K562 (cell line): ENCODE results near the gene TSPY10. TPM values are rescaled to one million over a fixed set of nuclear protein-coding genes. Genes with fewer than 3 reads are reported as not detected.
"Not testable (repeated sequence)": the region's sequence is repeated elsewhere in the genome, so short reads cannot be mapped to it uniquely, and the experiment has no call there.

Source experiments
- ATAC-seq: fragments of 200-7000 bp; cut with Tn5 transposase; 3 replicates; pipeline ENCODE4 v1.9.1; 2020; ENCODE audit warnings: moderate library complexity
- BruUV-seq: library from RNA; stranded (reverse); fragments of 400-500 nt; replicated peaks from 2 replicates; lab custom pipeline; 2021; lab: Mats Ljungman, UMichigan
- CTCF ChIA-PET: fragments of 300-600 bp; formaldehyde crosslinking; extraction: SDS; loops from one replicate; lab custom pipeline; 2021; ENCODE audit warnings: low intra/inter-chr PET ratio; lab: Yijun Ruan, JAX
- POLR2A ChIA-PET: fragments of 300-600, 350-650 bp; sonication (Branson Sonifier 250); formaldehyde crosslinking; extraction: SDS; loops from one replicate; lab custom pipeline; 2021; ENCODE audit warnings: antibody characterized with exemption, inconsistent platforms; lab: Yijun Ruan, JAX
- DNase-seq, 4 experiments: peaks; one replicate each; pipeline versions ENCODE4 v3.0.0 to v3.0.0-alpha.2; 2011 to 2018; ENCODE audit warnings: low spot score in 3 of 4, mixed read lengths in 3 of 4; ENCODE audit errors: extremely low read depth in 1 of 4
- FAIRE-seq: peaks from 2 replicates; lab custom pipeline; 2011; peaks lifted over from hg19 to GRCh38; lab: Jason Lieb, UNC
- H2AFZ ChIP-seq: 2 replicates; pipeline ENCODE4 v1.6.0; 2011; ENCODE audit warnings: low read depth, low read length, control low read depth, inconsistent platforms
- H3K27ac ChIP-seq: fragments of 200-600 bp; 3 replicates; pipeline ENCODE4 v1.8.0; 2011; ENCODE audit warnings: low read depth, mild to moderate bottlenecking, control low read depth, inconsistent platforms, low read length, moderate library complexity, mixed read lengths; ENCODE audit errors: extremely low read depth
- H3K27me3 ChIP-seq, 2 experiments: fragments of 300-600 bp in 1 of 2; 2 replicates in 1 of 2; 3 replicates in 1 of 2; pipeline versions ENCODE4 v1.6.0 to v1.8.0; 2011; ENCODE audit warnings: inconsistent platforms in 2 of 2, low read length in 2 of 2, mild to moderate bottlenecking in 1 of 2, mixed read lengths in 1 of 2, moderate library complexity in 1 of 2; ENCODE audit not compliant: control insufficient read depth in 2 of 2, insufficient read depth in 2 of 2
- H3K36me3 ChIP-seq: fragments of 300-600 bp; 3 replicates; pipeline ENCODE4 v1.8.0; 2011; ENCODE audit warnings: mild to moderate bottlenecking, low read length, inconsistent platforms; ENCODE audit not compliant: control insufficient read depth, insufficient read depth
- H3K4me1 ChIP-seq, 2 experiments: fragments of 200-600 bp in 1 of 2; replicated peaks in 1 of 2; 2 replicates in 1 of 2; 3 replicates in 1 of 2; pipeline versions ENCODE4 v1.5.1 to v1.8.0; 2011; ENCODE audit warnings: inconsistent platforms in 2 of 2, low read length in 2 of 2, mild to moderate bottlenecking in 1 of 2, mixed read lengths in 1 of 2, moderate library complexity in 1 of 2; ENCODE audit not compliant: control insufficient read depth in 2 of 2, insufficient read depth in 2 of 2
- H3K4me2 ChIP-seq: 2 replicates; pipeline ENCODE4 v1.6.1; 2011; ENCODE audit warnings: low read length, control low read depth, inconsistent platforms, mixed read lengths; ENCODE audit not compliant: insufficient read depth
- H3K4me3 ChIP-seq: fragments of 200-600 bp; sonication (generic), shearing (Covaris generic); 2 replicates; pipeline ENCODE4 v1.5.1; 2016; ENCODE audit warnings: control low read depth, inconsistent platforms
- H3K79me2 ChIP-seq: fragments of 200-600 bp; 3 replicates; pipeline ENCODE4 v1.8.0; 2011; ENCODE audit warnings: low read length, inconsistent platforms; ENCODE audit not compliant: control insufficient read depth, insufficient read depth
- H3K9ac ChIP-seq, 2 experiments: 2 replicates each; pipeline versions ENCODE4 v1.6.0 to v1.6.1; 2011; ENCODE audit warnings: low read depth in 2 of 2, low read length in 2 of 2, control low read depth in 1 of 2, inconsistent platforms in 1 of 2, mild to moderate bottlenecking in 1 of 2, mixed read lengths in 1 of 2; ENCODE audit not compliant: insufficient read depth in 1 of 2
- H3K9me1 ChIP-seq: one replicate; pipeline ENCODE4 v1.6.0; 2011; ENCODE audit warnings: inconsistent platforms, mild to moderate bottlenecking, low read length, moderate library complexity; ENCODE audit not compliant: control insufficient read depth, insufficient read depth
- H3K9me3 ChIP-seq: replicated peaks from 2 replicates; pipeline ENCODE4 v1.5.1; 2011; ENCODE audit warnings: low read depth, low read length, inconsistent platforms; ENCODE audit not compliant: control insufficient read depth, insufficient read depth
- H4K20me1 ChIP-seq: replicated peaks from 2 replicates; pipeline ENCODE4 v1.6.1; 2011; ENCODE audit warnings: low read length, inconsistent platforms, mixed read lengths; ENCODE audit not compliant: control insufficient read depth, insufficient read depth
- WGBS: fragments of 100-300 bp; shearing (Covaris generic); methylation state at CpG from one replicate; pipeline ENCODE4 v1.1.6; 2016; ENCODE audit warnings: low coverage, mixed read lengths; ENCODE audit not compliant: insufficient coverage; ENCODE audit errors: missing lambda C conversion rate; 5-methylcytosine and 5-hydroxymethylcytosine counted together
- in situ Hi-C: fragments of 300-500 bp; cut with MboI; formaldehyde crosslinking; loops from 4 replicates; pipeline ENCODE4 v1.15.0; 2018; ENCODE audit warnings: inconsistent platforms, mixed read lengths
- intact Hi-C: fragments of 100-400 bp; cut with micrococcal nuclease; formaldehyde crosslinking; loops from 2 replicates; pipeline ENCODE4 v1.14.2; 2022
- polyA plus RNA-seq, 8 experiments: library from polyadenylated mRNA; depleted of rRNA in 4 of 8; stranded (reverse) in 5 of 8; unstranded in 3 of 8; fragments of >200 nt; fragmentation: Nextera tagmentation in 2 of 8; fragmentation: Illumina TruSeq in 1 of 8; extraction: Ambion mirVana in 2 of 8; extraction: Trizol in 1 of 8; gene quantifications; 2 replicates each; pipeline versions ENCODE4 v1.2.1 to v1.2.3, GENCODE V29; 2011 to 2014; ENCODE audit warnings: inconsistent platforms in 1 of 8, missing spikeins in 1 of 8
- total RNA-seq, 7 experiments: library from RNA; depleted of rRNA in 6 of 7; stranded (reverse); fragments of >200 nt in 6 of 7; fragmentation: Illumina TruSeq in 2 of 7; extraction: Trizol in 2 of 7; gene quantifications; 2 replicates each; pipeline versions ENCODE4 v1.2.1 to v1.2.3, GENCODE V29; 2011 to 2021; ENCODE audit warnings: low replicate concordance in 1 of 7

TSPY10 gene
- total and polyA plus RNA-seq, 9 of the 15 experiments (the other 6 are each of a cell fraction or from before 2014, with no cell fraction given): not detected

GRCh38 chrY:9516287-9516686 lies 11.4 kb upstream of the TSPY10 start:
- H3K9ac ChIP-seq, BruUV-seq, in situ Hi-C loops, H3K27ac ChIP-seq, DNase-seq, H3K4me2 ChIP-seq, CTCF ChIA-PET, H3K4me3 ChIP-seq, ATAC-seq, H3K4me1 ChIP-seq, H3K79me2 ChIP-seq, H4K20me1 ChIP-seq, H3K27me3 ChIP-seq, H3K9me1 ChIP-seq, H2AFZ ChIP-seq, intact Hi-C loops, H3K36me3 ChIP-seq, FAIRE-seq, H3K9me3 ChIP-seq, POLR2A ChIA-PET: not testable (repeated sequence)
- no CpG with 5 or more reads among the region's 12 CpGs for WGBS

Other genes with a start within 250 kb of the TSPY10 start
- not detected in 2 replicates for gene TSPY4, start 190.4 kb upstream of the TSPY10 start, total RNA-seq (2014; rRNA removed)
- gene TSPY4, start 190.4 kb upstream of the TSPY10 start, total RNA-seq (2014; rRNA removed; fragmentation: Illumina TruSeq; extraction: Trizol): not detected in 2 replicates
- not detected in 2 replicates for gene TSPY4, start 190.4 kb upstream of the TSPY10 start, total RNA-seq (2015; rRNA removed; fragmentation: Illumina TruSeq; extraction: Trizol)
- gene TSPY4, start 190.4 kb upstream of the TSPY10 start, total RNA-seq (2021): not detected in 2 replicates
- not detected in 2 replicates for gene TSPY4, start 190.4 kb upstream of the TSPY10 start, polyA plus RNA-seq (2011; rRNA removed)
- not detected in 2 replicates for gene TSPY4, start 190.4 kb upstream of the TSPY10 start, polyA plus RNA-seq (2014; fragmentation: Illumina TruSeq; extraction: Trizol)
- not detected for gene TSPY4, start 190.4 kb upstream of the TSPY10 start, polyA plus RNA-seq (2014; fragmentation: Nextera tagmentation; extraction: Ambion mirVana)
- not detected in 2 replicates for gene TSPY4, start 190.4 kb upstream of the TSPY10 start, polyA plus RNA-seq (2014; rRNA removed)
- gene TSPY8, start 170.1 kb upstream of the TSPY10 start, total RNA-seq (2014; rRNA removed): not detected in 2 replicates
- not detected in 2 replicates for gene TSPY8, start 170.1 kb upstream of the TSPY10 start, total RNA-seq (2014; rRNA removed; fragmentation: Illumina TruSeq; extraction: Trizol)
- not detected in 2 replicates for gene TSPY8, start 170.1 kb upstream of the TSPY10 start, total RNA-seq (2015; rRNA removed; fragmentation: Illumina TruSeq; extraction: Trizol)
- gene TSPY8, start 170.1 kb upstream of the TSPY10 start, total RNA-seq (2021): not detected in 2 replicates
- gene TSPY8, start 170.1 kb upstream of the TSPY10 start, polyA plus RNA-seq (2011; rRNA removed): not detected in 2 replicates
- not detected in 2 replicates for gene TSPY8, start 170.1 kb upstream of the TSPY10 start, polyA plus RNA-seq (2014; fragmentation: Illumina TruSeq; extraction: Trizol)
- gene TSPY8, start 170.1 kb upstream of the TSPY10 start, polyA plus RNA-seq (2014; fragmentation: Nextera tagmentation; extraction: Ambion mirVana): not detected
- not detected in 2 replicates for gene TSPY8, start 170.1 kb upstream of the TSPY10 start, polyA plus RNA-seq (2014; rRNA removed)
- gene TSPY3, start 129.5 kb upstream of the TSPY10 start, total RNA-seq (2014; rRNA removed): not detected in 2 replicates
- gene TSPY3, start 129.5 kb upstream of the TSPY10 start, total RNA-seq (2014; rRNA removed; fragmentation: Illumina TruSeq; extraction: Trizol): not detected in 2 replicates
- not detected in 2 replicates for gene TSPY3, start 129.5 kb upstream of the TSPY10 start, total RNA-seq (2015; rRNA removed; fragmentation: Illumina TruSeq; extraction: Trizol)
- gene TSPY3, start 129.5 kb upstream of the TSPY10 start, total RNA-seq (2021): not detected in 2 replicates
- not detected in 2 replicates for gene TSPY3, start 129.5 kb upstream of the TSPY10 start, polyA plus RNA-seq (2011; rRNA removed)
- gene TSPY3, start 129.5 kb upstream of the TSPY10 start, polyA plus RNA-seq (2014; fragmentation: Illumina TruSeq; extraction: Trizol): not detected in 2 replicates
- gene TSPY3, start 129.5 kb upstream of the TSPY10 start, polyA plus RNA-seq (2014; fragmentation: Nextera tagmentation; extraction: Ambion mirVana): not detected
- gene TSPY3, start 129.5 kb upstream of the TSPY10 start, polyA plus RNA-seq (2014; rRNA removed): not detected in 2 replicates
- gene TSPY1, start 60.9 kb upstream of the TSPY10 start, total RNA-seq (2014; rRNA removed): not detected in 2 replicates
- gene TSPY1, start 60.9 kb upstream of the TSPY10 start, total RNA-seq (2014; rRNA removed; fragmentation: Illumina TruSeq; extraction: Trizol): not detected in 2 replicates
- gene TSPY1, start 60.9 kb upstream of the TSPY10 start, total RNA-seq (2015; rRNA removed; fragmentation: Illumina TruSeq; extraction: Trizol): not detected in 2 replicates
- not detected in 2 replicates for gene TSPY1, start 60.9 kb upstream of the TSPY10 start, total RNA-seq (2021)
- gene TSPY1, start 60.9 kb upstream of the TSPY10 start, polyA plus RNA-seq (2011; rRNA removed): not detected in 2 replicates
- gene TSPY1, start 60.9 kb upstream of the TSPY10 start, polyA plus RNA-seq (2014; fragmentation: Illumina TruSeq; extraction: Trizol): not detected in 2 replicates
- not detected for gene TSPY1, start 60.9 kb upstream of the TSPY10 start, polyA plus RNA-seq (2014; fragmentation: Nextera tagmentation; extraction: Ambion mirVana)
- not detected in 2 replicates for gene TSPY1, start 60.9 kb upstream of the TSPY10 start, polyA plus RNA-seq (2014; rRNA removed)
- gene TSPY9, start 40.6 kb upstream of the TSPY10 start, total RNA-seq (2014; rRNA removed): not detected in 2 replicates
- not detected in 2 replicates for gene TSPY9, start 40.6 kb upstream of the TSPY10 start, total RNA-seq (2014; rRNA removed; fragmentation: Illumina TruSeq; extraction: Trizol)
- not detected in 2 replicates for gene TSPY9, start 40.6 kb upstream of the TSPY10 start, total RNA-seq (2015; rRNA removed; fragmentation: Illumina TruSeq; extraction: Trizol)
- not detected in 2 replicates for gene TSPY9, start 40.6 kb upstream of the TSPY10 start, total RNA-seq (2021)
- not detected in 2 replicates for gene TSPY9, start 40.6 kb upstream of the TSPY10 start, polyA plus RNA-seq (2011; rRNA removed)
- gene TSPY9, start 40.6 kb upstream of the TSPY10 start, polyA plus RNA-seq (2014; fragmentation: Illumina TruSeq; extraction: Trizol): not detected in 2 replicates
- gene TSPY9, start 40.6 kb upstream of the TSPY10 start, polyA plus RNA-seq (2014; fragmentation: Nextera tagmentation; extraction: Ambion mirVana): not detected
- gene TSPY9, start 40.6 kb upstream of the TSPY10 start, polyA plus RNA-seq (2014; rRNA removed): not detected in 2 replicates